ENCODE results near the gene SLC4A9. TPM values are rescaled to one million over a fixed set of nuclear protein-coding genes. Genes with fewer than 3 reads are reported as not detected.

The SLC4A9 gene
- total RNA-seq, 5 donors from 2014 or later (not counting 1 experiment from before 2014, with no cell fraction given) = 0.18 TPM; not detected in 4

DNA sequence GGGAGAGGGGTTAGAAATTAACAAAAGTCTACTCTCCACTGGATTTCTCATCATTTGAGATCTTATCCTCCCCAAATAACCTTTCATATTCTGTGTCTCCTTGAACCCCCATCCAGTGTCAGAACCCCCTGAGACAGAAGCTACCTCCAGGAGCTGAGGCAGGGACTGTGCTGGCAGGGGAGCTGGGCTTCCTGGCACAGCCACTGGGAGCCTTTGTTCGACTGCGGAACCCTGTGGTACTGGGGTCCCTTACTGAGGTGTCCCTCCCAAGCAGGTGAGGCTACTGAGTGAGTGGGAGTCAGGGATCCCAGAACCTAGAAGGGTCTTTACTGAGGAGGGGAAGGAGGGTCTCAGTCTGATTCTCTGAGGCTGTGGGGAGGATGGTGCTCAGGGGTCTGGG is 1.9 kb downstream of the SLC4A9 start:
- Histone ChIP-seq H3K27ac (ENCODE audit: low read length) (no peak overlapping the region), H3K4me3 (ENCODE audit: control insufficient read depth in 1 of 2, extremely low read depth in 1 of 2, low read length in 1 of 2) (no peak overlapping the region), H3K4me1 (ENCODE audit: control insufficient read depth in 1 of 2, extremely low read depth in 1 of 2, insufficient read depth in 2 of 2, low read length in 2 of 2) (peaks cover 0 to 20% of the 10 kb centered on the region in 2 experiments), H3K9me3 (no peaks in the 10 kb centered on the region), H3K36me3 (ENCODE audit: control insufficient read depth in 2 of 2, extremely low read depth in 1 of 2, insufficient read depth in 1 of 2, low read length in 1 of 2) (no peaks in the 10 kb centered on the region), H3K27me3 (replicated peaks in 1 of 2; ENCODE audit: control insufficient read depth in 2 of 2, extremely low read depth in 1 of 2, insufficient read depth in 2 of 2, low read length in 1 of 2) (peaks cover 0 to 9% of the 10 kb centered on the region in 2 experiments)
- CTCF ChIA-PET = interaction anchor here (0.6 to 3.8 kb wide), 2 partner anchors 10 to 116 kb away, joined by 3 to 22 read pairs; no protein-coding TSS in a partner anchor
- peaks cover 12 to 16% (median 15%) of the 10 kb centered on the region in 3 donors for H3K4me1 Mint-ChIP-seq
- H3K36me3 Mint-ChIP-seq = no peaks in the 10 kb centered on the region
- peak overlapping the region in 1 of 2 donors; percentile 16 for H3K27ac Mint-ChIP-seq
- peaks cover 3 to 7% of the 10 kb centered on the region in 2 donors for H3K27me3 Mint-ChIP-seq
- POLR2A ChIA-PET = interaction anchor here in 1 of 2 donors (0.7 kb wide), 1 partner anchor 181 kb away, joined by 3 read pairs; no protein-coding TSS in a partner anchor
- no peak for ATAC-seq (replicated peaks in 1 of 4)
- no peak overlapping the region for H3K4me3 Mint-ChIP-seq
- WGBS (ENCODE audit: insufficient coverage) = 86% methylated on average over 2 of the region's 2 CpGs
- no peaks in the 10 kb centered on the region for H3K9me3 Mint-ChIP-seq
- no peak for DNase-seq

- H3K4me1 Mint-ChIP-seq = peaks cover 10 to 15% (median 11%) of the 10 kb centered on the region in 3 donors
- H3K4me3 Mint-ChIP-seq = no peak overlapping the region
- Histone ChIP-seq H3K4me3 (ENCODE audit: control insufficient read depth in 1 of 2, extremely low read depth in 1 of 2, low read length in 1 of 2) (no peak overlapping the region), H3K4me1 (ENCODE audit: control insufficient read depth in 1 of 2, extremely low read depth in 1 of 2, insufficient read depth in 2 of 2, low read length in 2 of 2) (peaks cover 0 to 16% of the 10 kb centered on the region in 2 experiments), H3K36me3 (ENCODE audit: control insufficient read depth in 2 of 2, extremely low read depth in 1 of 2, insufficient read depth in 1 of 2, low read length in 1 of 2) (no peaks in the 10 kb centered on the region), H3K27ac (ENCODE audit: low read length) (no peak overlapping the region), H3K27me3 (replicated peaks in 1 of 2; ENCODE audit: control insufficient read depth in 2 of 2, extremely low read depth in 1 of 2, insufficient read depth in 2 of 2, low read length in 1 of 2) (peaks cover 0 to 9% of the 10 kb centered on the region in 2 experiments), H3K9me3 (no peaks in the 10 kb centered on the region)
- DNase-seq (no peak), ATAC-seq (replicated peaks in 1 of 4) (no peak)
- 100% methylated on average over 3 of the region's 8 CpGs for WGBS (ENCODE audit: insufficient coverage)
- H3K27ac Mint-ChIP-seq = peak overlapping the region in 1 of 2 donors; percentile 16
- POLR2A ChIA-PET = no interaction called here
- H3K9me3 Mint-ChIP-seq = no peaks in the 10 kb centered on the region
- no peaks in the 10 kb centered on the region for H3K36me3 Mint-ChIP-seq
- peaks cover 3 to 7% of the 10 kb centered on the region in 2 donors for H3K27me3 Mint-ChIP-seq
- CTCF ChIA-PET = interaction anchor here (0.6 to 3.8 kb wide), 3 partner anchors 10 to 116 kb away, joined by 3 to 22 read pairs (median 5); partner anchors contain the start of gene PFDN1 (in 1 of the 2)
Measured at GRCh38 chr5:140362311-140362710, 2.3 kb downstream of the SLC4A9 start.

DNA sequence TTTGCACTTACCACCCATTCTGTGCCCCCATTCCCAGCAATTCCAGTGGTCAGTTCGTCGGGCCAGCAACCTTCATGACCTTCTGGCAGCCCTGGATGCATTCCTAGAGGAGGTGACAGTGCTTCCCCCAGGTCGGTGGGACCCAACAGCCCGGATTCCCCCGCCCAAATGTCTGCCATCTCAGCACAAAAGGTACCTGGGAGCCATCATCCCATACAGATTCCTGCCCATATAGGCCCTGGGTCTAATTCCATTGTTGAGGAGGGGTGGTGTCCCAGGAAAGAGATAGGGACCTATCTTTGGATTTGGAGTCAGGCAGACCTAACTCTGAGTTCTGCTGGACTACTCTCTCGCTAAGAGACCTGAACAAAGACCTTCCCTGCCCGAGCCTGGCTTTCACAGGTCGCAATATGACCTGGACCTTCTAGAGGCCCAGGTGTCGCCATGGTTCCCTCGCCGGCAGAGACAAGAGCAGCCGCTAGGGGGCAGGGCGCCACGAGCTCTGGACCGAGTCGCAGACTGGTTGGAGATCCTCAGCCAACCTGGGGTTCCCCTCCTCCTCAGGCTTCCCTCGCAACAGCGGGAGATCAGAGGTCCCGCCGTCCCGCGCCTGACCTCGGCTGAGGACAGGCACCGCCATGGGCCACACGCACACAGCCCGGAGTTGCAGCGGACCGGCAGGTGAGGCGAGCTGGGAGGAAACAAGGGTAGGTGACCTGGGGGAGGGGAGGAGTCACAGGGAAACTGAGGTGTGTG is 3.1 kb downstream of the SLC4A9 start:
- Mint-ChIP-seq H3K27ac (no peak overlapping the region), H3K9me3 (no peaks in the 10 kb centered on the region), H3K36me3 (no peaks in the 10 kb centered on the region), H3K27me3 (peaks cover 0 to 4% of the 10 kb centered on the region in 2 donors), H3K4me3 (peak overlapping the region; percentile 63 to 68 (median 68)), H3K4me1 (peaks cover 4 to 7% (median 4%) of the 10 kb centered on the region in 3 donors)
- WGBS (ENCODE audit: insufficient coverage) = 12% methylated on average over 19 of the region's 29 CpGs
- H3K27ac ChIP-seq (ENCODE audit: low read length) = no peak overlapping the region
- peaks cover 0 to 12% of the 10 kb centered on the region in 2 experiments for H3K27me3 ChIP-seq (replicated peaks in 1 of 2; ENCODE audit: control insufficient read depth in 2 of 2, extremely low read depth in 1 of 2, insufficient read depth in 2 of 2, low read length in 1 of 2)
- no peaks in the 10 kb centered on the region for H3K36me3 ChIP-seq (ENCODE audit: control insufficient read depth in 2 of 2, extremely low read depth in 1 of 2, insufficient read depth in 1 of 2, low read length in 1 of 2)
- H3K4me3 ChIP-seq (ENCODE audit: control insufficient read depth in 1 of 2, extremely low read depth in 1 of 2, low read length in 1 of 2) = peak overlapping the region; percentile 1 to 35
- H3K4me1 ChIP-seq (ENCODE audit: control insufficient read depth in 1 of 2, extremely low read depth in 1 of 2, insufficient read depth in 2 of 2, low read length in 2 of 2) = peaks cover 0 to 9% of the 10 kb centered on the region in 2 experiments
- DNase-seq (peak; percentile 45 to 87 (median 75)), ATAC-seq (replicated peaks in 1 of 4) (peak; percentile 89 to 98 (median 91))
- CTCF ChIA-PET = interaction anchor here (0.5 to 3.8 kb wide), 21 partner anchors 10 to 359 kb away, joined by 3 to 22 read pairs (median 4); partner anchors contain the start of genes EIF4EBP3 (in 1 of the 2), IK (in 1 of the 2), NDUFA2 (in 1 of the 2) and PFDN1 (in 1 of the 2)
- no peaks in the 10 kb centered on the region for H3K9me3 ChIP-seq
- POLR2A ChIA-PET = no interaction called here

- H3K36me3 Mint-ChIP-seq = no peaks in the 10 kb centered on the region
- H3K4me3 ChIP-seq (ENCODE audit: control insufficient read depth in 1 of 2, extremely low read depth in 1 of 2, low read length in 1 of 2) = peak overlapping the region; percentile 1 to 35
- whole genome bisulfite sequencing (ENCODE audit: insufficient coverage) = 56% methylated on average over 15 of the region's 20 CpGs
- H3K9me3 ChIP-seq = no peaks in the 10 kb centered on the region
- H3K27me3 ChIP-seq (replicated peaks in 1 of 2; ENCODE audit: control insufficient read depth in 2 of 2, extremely low read depth in 1 of 2, insufficient read depth in 2 of 2, low read length in 1 of 2) = peaks cover 0 to 12% of the 10 kb centered on the region in 2 experiments
- no peak overlapping the region for H3K27ac ChIP-seq (ENCODE audit: low read length)
- POLR2A ChIA-PET = no interaction called here
- no peaks in the 10 kb centered on the region for H3K9me3 Mint-ChIP-seq
- CTCF ChIA-PET = interaction anchor here (0.5 to 3.8 kb wide), 21 partner anchors 9 to 358 kb away, joined by 3 to 22 read pairs (median 4); partner anchors contain the start of genes EIF4EBP3 (in 1 of the 2), IK (in 1 of the 2), NDUFA2 (in 1 of the 2) and PFDN1 (in 1 of the 2)
- H3K4me1 ChIP-seq (ENCODE audit: control insufficient read depth in 1 of 2, extremely low read depth in 1 of 2, insufficient read depth in 2 of 2, low read length in 2 of 2) = peaks cover 0 to 8% of the 10 kb centered on the region in 2 experiments
- H3K4me3 Mint-ChIP-seq = peak overlapping the region; percentile 63 to 68 (median 68)
- DNase-seq = no peak
- no peak overlapping the region for H3K27ac Mint-ChIP-seq
- H3K27me3 Mint-ChIP-seq = peaks cover 0 to under 1% of the 10 kb centered on the region in 2 donors
- H3K4me1 Mint-ChIP-seq = peaks cover 4 to 7% (median 4%) of the 10 kb centered on the region in 3 donors
- ATAC-seq (replicated peaks in 1 of 4) = no peak
- H3K36me3 ChIP-seq (ENCODE audit: control insufficient read depth in 2 of 2, extremely low read depth in 1 of 2, insufficient read depth in 1 of 2, low read length in 1 of 2) = no peaks in the 10 kb centered on the region
Measured at GRCh38 chr5:140363631-140364471, 3.9 kb downstream of the SLC4A9 start.

DNA sequence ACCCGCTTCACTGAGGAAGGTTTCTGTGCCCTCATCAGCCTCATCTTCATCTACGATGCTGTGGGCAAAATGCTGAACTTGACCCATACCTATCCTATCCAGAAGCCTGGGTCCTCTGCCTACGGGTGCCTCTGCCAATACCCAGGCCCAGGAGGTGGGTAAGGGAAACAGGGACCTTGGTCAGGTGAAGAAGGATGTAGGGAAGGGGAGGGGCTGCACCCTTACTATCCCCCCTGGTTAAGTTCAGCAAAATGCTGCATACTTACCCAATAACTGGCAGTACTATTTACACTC is 4.4 kb downstream of the SLC4A9 start:
- POLR2A ChIA-PET = no interaction called here
- ATAC-seq (replicated peaks in 1 of 4) (no peak), DNase-seq (no peak)
- WGBS (ENCODE audit: insufficient coverage) = no CpG with 5 or more reads among the region's 3 CpGs
- CTCF ChIA-PET = interaction anchor here in 1 of 2 donors (1.3 to 3.8 kb wide), 2 partner anchors 9 to 12 kb away, joined by 4 to 22 read pairs; no protein-coding TSS in a partner anchor
- Histone ChIP-seq H3K4me3 (ENCODE audit: control insufficient read depth in 1 of 2, extremely low read depth in 1 of 2, low read length in 1 of 2) (no peak overlapping the region), H3K27ac (ENCODE audit: low read length) (no peak overlapping the region), H3K36me3 (ENCODE audit: control insufficient read depth in 2 of 2, extremely low read depth in 1 of 2, insufficient read depth in 1 of 2, low read length in 1 of 2) (no peaks in the 10 kb centered on the region), H3K4me1 (ENCODE audit: control insufficient read depth in 1 of 2, extremely low read depth in 1 of 2, insufficient read depth in 2 of 2, low read length in 2 of 2) (peaks cover 0 to 8% of the 10 kb centered on the region in 2 experiments), H3K27me3 (replicated peaks in 1 of 2; ENCODE audit: control insufficient read depth in 2 of 2, extremely low read depth in 1 of 2, insufficient read depth in 2 of 2, low read length in 1 of 2) (peaks cover 0 to 12% of the 10 kb centered on the region in 2 experiments), H3K9me3 (no peaks in the 10 kb centered on the region)
- peaks cover 4 to 7% (median 4%) of the 10 kb centered on the region in 3 donors for H3K4me1 Mint-ChIP-seq
- H3K9me3 Mint-ChIP-seq = no peaks in the 10 kb centered on the region
- H3K36me3 Mint-ChIP-seq = no peaks in the 10 kb centered on the region
- H3K4me3 Mint-ChIP-seq = peak overlapping the region in 1 of 3 donors; percentile 15
- no peak overlapping the region for H3K27ac Mint-ChIP-seq
- H3K27me3 Mint-ChIP-seq = no peaks in the 10 kb centered on the region

DNA sequence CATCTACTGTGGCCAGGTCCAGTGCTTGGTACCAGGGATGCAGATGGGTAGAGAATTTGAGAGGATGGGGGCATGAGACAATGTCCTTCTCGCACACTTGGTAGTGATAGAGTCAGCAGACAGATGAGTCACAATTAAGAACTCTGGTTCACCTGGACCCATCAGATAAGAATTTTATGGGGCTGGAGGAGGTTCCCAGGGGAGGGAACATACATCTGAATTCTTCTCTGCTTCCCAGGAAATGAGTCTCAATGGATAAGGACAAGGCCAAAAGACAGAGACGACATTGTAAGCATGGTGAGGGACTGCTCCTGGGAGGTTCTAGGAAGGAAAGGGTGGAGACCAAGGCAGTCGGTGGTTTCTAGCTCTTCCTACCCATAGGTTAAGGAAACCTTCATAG is 5.3 kb downstream of the SLC4A9 start:
- peaks cover 4 to 7% (median 4%) of the 10 kb centered on the region in 3 donors for H3K4me1 Mint-ChIP-seq
- POLR2A ChIA-PET = no interaction called here

More for the DNA sequence above, 5.3 kb downstream of the SLC4A9 start:
- H3K9me3 ChIP-seq = no peaks in the 10 kb centered on the region
- peaks cover 0 to 12% of the 10 kb centered on the region in 2 experiments for H3K27me3 ChIP-seq (replicated peaks in 1 of 2; ENCODE audit: control insufficient read depth in 2 of 2, extremely low read depth in 1 of 2, insufficient read depth in 2 of 2, low read length in 1 of 2)
- DNase-seq (no peak), ATAC-seq (replicated peaks in 1 of 4) (no peak)
- WGBS (ENCODE audit: insufficient coverage) = no CpG with 5 or more reads among the region's 3 CpGs
- CTCF ChIA-PET = interaction anchor here (0.5 to 1.3 kb wide), 3 partner anchors 8 to 295 kb away, joined by 3 to 6 read pairs (median 4); no protein-coding TSS in a partner anchor
- H3K36me3 ChIP-seq (ENCODE audit: control insufficient read depth in 2 of 2, extremely low read depth in 1 of 2, insufficient read depth in 1 of 2, low read length in 1 of 2) = no peaks in the 10 kb centered on the region
- H3K36me3 Mint-ChIP-seq = no peaks in the 10 kb centered on the region
- no peaks in the 10 kb centered on the region for H3K27me3 Mint-ChIP-seq
- H3K4me1 ChIP-seq (ENCODE audit: control insufficient read depth in 1 of 2, extremely low read depth in 1 of 2, insufficient read depth in 2 of 2, low read length in 2 of 2) = peaks cover 0 to 8% of the 10 kb centered on the region in 2 experiments
- no peak overlapping the region for H3K27ac Mint-ChIP-seq
- no peak overlapping the region for H3K4me3 ChIP-seq (ENCODE audit: control insufficient read depth in 1 of 2, extremely low read depth in 1 of 2, low read length in 1 of 2)
- H3K27ac ChIP-seq (ENCODE audit: low read length) = no peak overlapping the region
- H3K4me3 Mint-ChIP-seq = no peak overlapping the region
- H3K9me3 Mint-ChIP-seq = no peaks in the 10 kb centered on the region
